ENCODE measurements around the gene MAGEA9B.
"Not testable (repeated sequence)": the region's sequence is repeated elsewhere in the genome, so short reads cannot be mapped to it uniquely, and the experiment has no call there.

MAGEA9B gene

GRCh38 chrX:149545545-149546543, 41.4 kb downstream of the MAGEA9B start:
- H3K9me3 ChIP-seq (ENCODE audit: severe bottlenecking); H3K4me1 ChIP-seq (ENCODE audit: insufficient read depth, poor library complexity, severe bottlenecking); H3K27ac ChIP-seq (ENCODE audit: poor library complexity, severe bottlenecking); H3K36me3 ChIP-seq (ENCODE audit: low read depth); DNase-seq (ENCODE audit: low spot score); ATAC-seq (ENCODE audit: low read depth); H3K27me3 ChIP-seq (ENCODE audit: insufficient read depth, poor library complexity, severe bottlenecking); H3K4me3 ChIP-seq (ENCODE audit: severe bottlenecking): not testable (repeated sequence)

GRCh38 chrX:149541521-149542047, 45.7 kb downstream of the MAGEA9B start:
- TF ChIP-seq, protein P1, sequence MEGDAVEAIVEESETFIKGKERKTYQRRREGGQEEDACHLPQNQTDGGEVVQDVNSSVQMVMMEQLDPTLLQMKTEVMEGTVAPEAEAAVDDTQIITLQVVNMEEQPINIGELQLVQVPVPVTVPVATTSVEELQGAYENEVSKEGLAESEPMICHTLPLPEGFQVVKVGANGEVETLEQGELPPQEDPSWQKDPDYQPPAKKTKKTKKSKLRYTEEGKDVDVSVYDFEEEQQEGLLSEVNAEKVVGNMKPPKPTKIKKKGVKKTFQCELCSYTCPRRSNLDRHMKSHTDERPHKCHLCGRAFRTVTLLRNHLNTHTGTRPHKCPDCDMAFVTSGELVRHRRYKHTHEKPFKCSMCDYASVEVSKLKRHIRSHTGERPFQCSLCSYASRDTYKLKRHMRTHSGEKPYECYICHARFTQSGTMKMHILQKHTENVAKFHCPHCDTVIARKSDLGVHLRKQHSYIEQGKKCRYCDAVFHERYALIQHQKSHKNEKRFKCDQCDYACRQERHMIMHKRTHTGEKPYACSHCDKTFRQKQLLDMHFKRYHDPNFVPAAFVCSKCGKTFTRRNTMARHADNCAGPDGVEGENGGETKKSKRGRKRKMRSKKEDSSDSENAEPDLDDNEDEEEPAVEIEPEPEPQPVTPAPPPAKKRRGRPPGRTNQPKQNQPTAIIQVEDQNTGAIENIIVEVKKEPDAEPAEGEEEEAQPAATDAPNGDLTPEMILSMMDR (IDR thresholded peaks at IDR 0.05; ENCODE audit: poor library complexity, severe bottlenecking): no peak
- Histone ChIP-seq H3K4me3 (ENCODE audit: severe bottlenecking) (peak overlapping the region; percentile 54), H3K36me3 (ENCODE audit: low read depth) (no peaks in the 10 kb centered on the region), H3K27me3 (ENCODE audit: insufficient read depth, poor library complexity, severe bottlenecking) (no peaks in the 10 kb centered on the region), H3K27ac (ENCODE audit: poor library complexity, severe bottlenecking) (peak overlapping the region; percentile 62), H3K4me1 (ENCODE audit: insufficient read depth, poor library complexity, severe bottlenecking) (no peaks in the 10 kb centered on the region), H3K9me3 (ENCODE audit: severe bottlenecking) (no peaks in the 10 kb centered on the region)
- no peak for DNase-seq (ENCODE audit: low spot score)
- no peak for ATAC-seq (ENCODE audit: low read depth)

DNA sequence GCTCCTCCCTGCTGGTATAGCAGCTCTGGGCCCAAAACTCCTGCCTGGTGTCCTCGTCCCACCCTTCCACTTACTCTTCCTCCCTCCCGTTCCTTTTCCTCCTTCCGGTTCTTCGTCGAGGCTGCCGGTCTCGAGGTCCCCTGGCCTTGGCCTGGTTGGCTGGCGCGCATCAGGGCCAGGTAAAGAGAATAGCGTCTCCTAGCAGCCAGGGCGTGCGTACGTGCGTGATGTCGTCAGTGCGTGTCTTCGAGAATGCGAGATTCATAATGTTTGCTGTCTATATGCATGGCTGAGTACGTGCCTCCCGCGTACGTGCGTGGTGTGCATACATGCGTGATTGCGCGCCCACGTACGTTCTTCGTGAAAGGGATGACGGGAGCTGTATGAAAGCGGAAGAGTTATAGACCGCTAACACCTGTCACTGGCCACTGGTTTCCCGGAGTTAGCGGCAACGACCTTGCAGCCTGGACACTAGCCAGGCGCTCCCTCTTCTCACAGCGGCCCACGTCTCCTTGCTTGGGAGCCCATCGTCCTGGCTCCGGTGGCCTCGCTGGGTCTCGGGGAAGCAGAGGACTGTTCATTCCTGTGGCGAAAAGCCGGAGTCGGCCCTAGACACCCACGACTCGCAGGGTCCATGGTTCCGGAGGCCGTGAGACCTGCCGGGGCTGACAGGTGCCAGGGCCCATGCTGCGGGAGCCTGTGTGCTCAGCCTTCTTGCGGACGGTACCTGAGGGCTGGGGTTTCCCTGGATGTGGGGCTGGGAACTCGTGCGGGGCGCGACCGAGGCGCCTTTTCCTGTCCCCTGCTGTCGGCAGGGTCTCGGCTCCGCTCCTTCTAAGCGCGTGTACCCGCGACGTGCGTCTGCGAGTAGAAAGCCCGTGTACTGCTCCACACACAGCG, 46.4 kb downstream of the MAGEA9B start, which contains the start of gene EOLA1:
TSS of gene EOLA1 (plus strand) at position 392 of the 900 bp plus-strand sequence. CDS start 4,619 bp downstream, outside the sequence.
- peak within 1 kb of the TSS; percentile 54 for H3K4me3 ChIP-seq (ENCODE audit: severe bottlenecking)
- H3K27me3 ChIP-seq (ENCODE audit: insufficient read depth, poor library complexity, severe bottlenecking): no peaks in the 10 kb centered on the region
- H3K27ac ChIP-seq (ENCODE audit: poor library complexity, severe bottlenecking): peak within 1 kb of the TSS; percentile 62
- peak; percentile 88 for DNase-seq (ENCODE audit: low spot score)
- TF ChIP-seq, protein P1 (IDR thresholded peaks at IDR 0.05; ENCODE audit: poor library complexity, severe bottlenecking): no peak
- H3K4me1 ChIP-seq (ENCODE audit: insufficient read depth, poor library complexity, severe bottlenecking): no peaks in the 10 kb centered on the region
- peak; percentile 71 for ATAC-seq (ENCODE audit: low read depth)
- H3K36me3 ChIP-seq (ENCODE audit: low read depth): no peaks in the 10 kb centered on the region
- H3K9me3 ChIP-seq (ENCODE audit: severe bottlenecking): no peaks in the 10 kb centered on the region

GRCh38 chrX:149540131-149540620, 47.1 kb downstream of the MAGEA9B start:
- H3K36me3 ChIP-seq (ENCODE audit: low read depth): no peaks in the 10 kb centered on the region
- ATAC-seq (ENCODE audit: low read depth) (no peak), DNase-seq (ENCODE audit: low spot score) (peak; percentile 89)
- TF ChIP-seq, protein P1 (IDR thresholded peaks at IDR 0.05; ENCODE audit: poor library complexity, severe bottlenecking): no peak
- no peaks in the 10 kb centered on the region for H3K4me1 ChIP-seq (ENCODE audit: insufficient read depth, poor library complexity, severe bottlenecking)
- peak overlapping the region; percentile 54 for H3K4me3 ChIP-seq (ENCODE audit: severe bottlenecking)
- no peaks in the 10 kb centered on the region for H3K9me3 ChIP-seq (ENCODE audit: severe bottlenecking)
- no peaks in the 10 kb centered on the region for H3K27me3 ChIP-seq (ENCODE audit: insufficient read depth, poor library complexity, severe bottlenecking)
- H3K27ac ChIP-seq (ENCODE audit: poor library complexity, severe bottlenecking): peak overlapping the region; percentile 62
